ENCODE measurements around the gene FRAT2.
A peak's percentile ranks its signal among the peaks of the same experiment; 100 is the strongest.
"Not testable (repeated sequence)": the region's sequence is repeated elsewhere in the genome, so short reads cannot be mapped to it uniquely, and the experiment has no call there.

Gene FRAT2

DNA sequence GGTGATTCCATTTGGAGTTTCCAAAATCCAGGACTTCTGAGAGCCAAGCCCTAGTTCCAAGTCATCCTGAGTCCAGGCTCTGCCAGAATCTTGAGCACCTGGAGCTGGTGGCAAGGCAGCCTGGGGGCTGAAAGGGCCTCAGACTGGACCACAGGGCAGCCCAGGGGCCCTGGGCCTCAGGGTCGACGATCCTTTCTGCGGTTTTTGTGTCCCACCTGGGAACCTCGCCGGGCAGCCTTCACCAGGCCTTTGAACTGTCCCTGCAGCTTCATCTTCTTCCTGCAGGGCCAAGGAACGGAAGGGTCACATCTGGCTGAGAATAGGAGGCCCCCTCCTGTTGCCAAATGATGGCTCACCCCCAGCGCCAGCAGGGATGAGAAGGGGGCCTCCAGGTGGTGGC lies 22.4 kb upstream of the FRAT2 start:
- DNase-seq (ENCODE audit: low read depth in 2 of 2, low spot score in 1 of 2) = no peak

DNA sequence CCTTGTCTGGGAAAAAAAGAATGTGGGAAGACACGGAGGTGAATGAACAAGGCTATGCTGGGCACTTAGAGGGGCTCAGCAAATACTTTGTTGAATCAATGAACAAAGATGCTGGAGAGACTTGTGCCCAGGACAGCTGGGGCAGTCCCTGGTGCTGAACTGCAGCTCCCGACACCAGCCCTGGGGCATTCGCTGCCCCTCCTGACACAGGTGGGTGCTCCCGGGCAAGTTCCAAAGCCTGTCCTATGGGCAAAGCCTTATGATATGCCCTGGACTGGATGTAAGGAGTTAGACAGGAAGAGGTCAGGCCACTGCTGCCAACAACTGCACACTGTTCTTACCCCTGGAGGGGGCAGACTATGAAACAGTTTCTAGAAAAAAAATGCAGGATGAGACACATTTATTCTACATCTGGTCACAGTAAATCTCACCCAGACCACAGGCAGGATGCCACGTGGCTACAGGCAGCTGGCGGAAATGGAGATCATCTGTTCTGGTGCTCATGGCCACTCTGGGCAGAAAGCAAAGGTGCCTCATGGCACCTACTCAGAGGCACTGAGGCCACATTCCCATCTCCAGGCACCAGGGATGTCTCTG lies 21.9 kb upstream of the FRAT2 start:
- DNase-seq (ENCODE audit: low read depth in 2 of 2, low spot score in 1 of 2) = peak in 1 of 2 donors; percentile 12

DNA sequence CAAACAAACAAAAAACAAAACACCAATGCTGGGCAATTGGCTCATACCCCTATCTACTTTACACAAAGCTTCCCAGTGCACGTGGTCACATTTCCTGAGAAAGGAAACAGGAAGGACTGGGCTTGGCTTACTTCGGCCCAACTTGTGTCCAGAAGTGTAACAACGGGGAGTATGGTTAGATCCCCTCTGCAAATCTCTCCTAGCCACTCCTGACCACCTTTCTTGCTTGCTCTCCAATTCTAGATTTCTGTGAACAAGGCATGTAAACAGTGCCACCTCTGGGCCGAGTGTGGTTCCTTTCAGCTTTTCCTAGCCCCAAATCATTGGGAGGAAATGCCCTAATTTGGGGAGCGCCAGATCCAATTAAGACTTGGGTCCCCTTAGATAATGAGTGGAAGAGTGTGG lies 21.0 kb upstream of the FRAT2 start:
- DNase-seq (ENCODE audit: low read depth in 2 of 2, low spot score in 1 of 2) = no peak

DNA sequence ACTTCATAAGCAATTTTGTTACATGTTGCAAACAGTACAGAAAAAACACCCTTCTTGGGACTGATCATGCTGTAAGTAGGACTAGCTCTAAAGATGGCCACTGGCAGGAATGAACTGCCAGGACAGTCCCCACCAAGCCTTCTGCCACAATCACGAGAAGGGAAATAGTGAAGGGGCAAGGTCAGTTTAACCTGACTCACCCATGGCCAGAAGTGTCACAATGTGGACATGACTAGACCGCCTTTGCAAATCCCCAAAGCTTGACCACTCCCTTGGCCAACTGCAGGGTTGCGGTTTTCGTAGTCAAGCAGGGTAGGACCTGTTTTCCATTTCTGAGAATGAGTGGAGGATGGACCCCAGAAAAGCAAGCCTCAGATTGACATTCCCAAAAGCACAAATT lies 19.4 kb upstream of the FRAT2 start:
- DNase-seq (ENCODE audit: low read depth in 2 of 2, low spot score in 1 of 2) = no peak

DNA sequence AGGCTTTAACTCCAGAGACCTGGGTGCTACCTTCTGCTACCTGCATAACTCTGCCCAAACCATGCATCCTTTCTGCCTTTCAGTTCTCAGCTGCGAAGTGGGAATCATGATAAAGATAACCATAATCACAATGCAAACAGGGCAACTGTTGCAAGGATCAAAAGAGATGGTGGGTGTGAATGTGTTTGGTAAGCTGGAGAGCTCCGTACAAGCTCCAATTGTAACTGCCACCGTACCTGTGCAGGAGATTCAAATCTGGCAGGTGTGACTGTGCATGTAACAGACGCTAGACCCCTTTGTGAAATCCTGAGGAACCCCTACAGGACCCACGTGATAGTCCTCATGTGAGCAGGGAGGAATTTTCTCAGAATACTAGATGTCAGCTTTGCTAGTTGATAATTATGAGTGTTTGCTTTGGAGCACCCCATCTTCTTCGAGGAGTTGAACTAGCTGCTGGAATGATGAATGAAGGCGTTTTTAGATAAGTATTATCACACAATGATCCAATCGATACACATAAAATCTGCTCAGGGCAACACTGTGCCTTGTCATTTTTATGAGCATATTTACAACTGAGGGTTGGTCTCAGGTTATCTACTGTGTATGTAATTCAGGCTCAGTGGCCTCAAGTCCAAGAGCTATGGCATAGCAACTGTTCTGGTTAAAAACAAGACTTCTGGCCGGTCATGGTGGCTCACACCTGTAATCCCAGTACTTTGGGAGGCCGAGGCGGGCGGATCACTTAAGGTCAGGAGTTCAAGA lies 15.4 kb upstream of the FRAT2 start:
- no peak for DNase-seq (ENCODE audit: low read depth in 2 of 2, low spot score in 1 of 2)

DNA sequence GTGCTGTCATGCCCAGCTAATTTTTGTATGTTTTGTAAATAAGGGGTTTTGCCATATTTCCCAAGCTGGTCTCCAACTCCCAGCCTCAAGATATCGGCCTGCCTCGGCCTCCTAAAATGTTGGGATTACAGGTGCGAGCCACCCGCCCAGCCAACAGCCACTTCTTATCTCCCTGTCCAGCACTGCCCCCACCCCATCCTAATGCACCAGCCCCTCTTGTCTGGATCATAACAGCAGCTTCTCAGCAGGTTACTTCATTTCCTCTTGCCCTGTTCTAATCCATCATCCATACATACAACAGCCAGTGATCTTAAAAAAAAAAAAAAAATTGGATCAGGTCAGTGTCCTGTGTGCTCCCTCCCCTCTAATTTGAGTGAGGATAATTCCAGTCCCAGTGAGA lies 12.8 kb upstream of the FRAT2 start:
- DNase-seq (ENCODE audit: low read depth in 2 of 2, low spot score in 1 of 2) = no peak

DNA sequence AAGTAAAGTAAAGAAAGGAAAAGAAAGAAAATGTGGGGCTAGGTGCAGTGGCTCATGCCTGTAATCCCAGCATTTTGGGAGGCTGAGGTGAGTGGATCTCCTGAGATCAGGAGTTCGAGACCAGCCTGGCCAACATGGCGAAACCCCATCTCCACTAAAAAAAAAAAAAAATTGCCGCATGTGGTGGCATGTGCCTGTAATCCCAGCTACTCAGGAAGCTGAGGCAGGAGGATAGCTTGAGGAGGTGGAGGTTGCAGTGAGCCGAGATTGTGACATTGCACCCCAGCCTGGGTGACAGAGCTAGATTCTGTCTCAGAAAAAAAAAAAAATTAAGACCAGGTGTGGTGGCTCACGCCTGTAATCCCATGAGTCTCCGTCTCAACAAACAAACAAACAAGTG lies 9.1 kb upstream of the FRAT2 start:
- DNase-seq (ENCODE audit: low read depth in 2 of 2, low spot score in 1 of 2) = not testable (repeated sequence)

DNA sequence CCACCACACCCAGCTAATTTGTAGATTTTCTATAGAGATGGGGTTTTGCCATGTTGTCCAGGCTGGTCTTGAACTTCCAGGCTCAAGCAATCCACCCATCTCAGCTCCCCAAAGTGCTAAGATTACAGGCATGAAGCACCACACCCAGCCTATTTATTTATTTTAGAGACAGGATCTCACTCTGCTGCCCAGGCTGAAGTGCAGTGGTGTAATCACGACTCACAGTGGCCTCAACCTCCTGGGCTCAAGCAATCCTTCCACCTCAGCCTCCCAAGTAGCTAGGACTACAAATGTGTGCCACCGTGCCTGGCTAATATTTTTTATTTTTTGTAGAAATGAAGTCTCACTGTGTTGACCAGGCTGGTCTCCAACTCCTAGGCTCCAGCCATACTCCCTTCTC lies 6.9 kb upstream of the FRAT2 start:
- no peak for DNase-seq (ENCODE audit: low read depth in 2 of 2, low spot score in 1 of 2)

DNA sequence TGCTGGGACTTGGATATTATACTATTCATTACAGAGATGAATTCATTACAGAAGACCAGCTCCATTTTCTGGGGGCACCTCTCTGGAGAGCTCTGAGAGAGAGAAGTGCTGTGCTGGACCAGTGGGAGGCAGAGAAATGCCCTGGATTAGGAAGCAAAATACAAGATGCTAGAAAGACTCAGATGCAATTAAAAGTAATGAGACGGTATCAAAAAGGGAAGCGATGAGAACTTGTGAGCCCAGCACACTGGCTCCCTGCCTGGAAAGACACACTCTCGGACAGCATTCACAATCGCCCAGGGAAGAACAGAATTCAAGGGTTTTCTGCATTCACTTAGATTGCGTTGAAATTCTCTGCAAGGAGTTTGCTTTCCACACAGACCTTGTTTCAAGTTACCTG lies 3.5 kb upstream of the FRAT2 start:
- no peak for DNase-seq (ENCODE audit: low read depth in 2 of 2, low spot score in 1 of 2)

DNA sequence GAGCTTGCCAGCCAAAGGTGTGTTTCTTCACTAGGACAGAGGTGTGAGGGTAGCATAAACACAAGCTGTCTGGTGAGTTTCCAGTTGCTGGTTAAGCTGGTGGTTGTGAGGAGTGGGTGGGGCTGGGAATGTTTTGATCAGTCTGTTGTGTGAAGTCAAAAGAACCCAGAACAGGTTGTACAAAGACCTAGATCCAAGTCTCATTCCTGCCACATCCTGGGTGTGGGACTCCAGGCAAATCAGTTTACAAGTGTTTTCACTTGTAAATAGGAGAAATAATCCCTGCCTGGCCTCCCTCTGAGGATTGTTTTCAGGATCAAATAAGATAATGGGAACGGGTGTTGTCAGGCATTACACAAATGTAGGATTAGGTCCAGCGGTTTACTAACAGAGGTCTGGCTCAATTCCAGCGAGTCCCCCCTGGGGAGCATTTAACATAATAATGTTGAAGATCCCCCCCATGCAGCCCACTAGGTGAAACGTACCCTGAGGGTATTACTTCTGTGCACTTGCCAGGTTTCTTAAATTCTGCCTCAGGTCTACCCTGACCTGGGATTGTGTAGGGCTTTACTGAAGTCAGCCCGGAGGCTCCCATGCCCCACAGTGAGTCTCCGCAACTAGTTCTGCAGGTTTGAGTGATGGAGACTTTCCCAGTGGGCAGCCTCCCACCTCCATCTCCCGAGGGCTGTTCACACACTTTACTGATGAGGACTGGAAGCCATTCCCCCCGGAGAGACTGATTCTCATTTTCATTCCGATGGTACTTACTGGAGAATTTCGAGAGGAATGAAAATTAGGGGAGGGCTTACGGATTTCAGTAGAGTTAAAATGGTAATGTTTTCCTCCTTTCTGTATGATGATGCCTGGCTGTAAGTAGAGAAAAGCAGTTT lies 2.7 kb upstream of the FRAT2 start:
- no peak for DNase-seq (ENCODE audit: low read depth in 2 of 2, low spot score in 1 of 2)

DNA sequence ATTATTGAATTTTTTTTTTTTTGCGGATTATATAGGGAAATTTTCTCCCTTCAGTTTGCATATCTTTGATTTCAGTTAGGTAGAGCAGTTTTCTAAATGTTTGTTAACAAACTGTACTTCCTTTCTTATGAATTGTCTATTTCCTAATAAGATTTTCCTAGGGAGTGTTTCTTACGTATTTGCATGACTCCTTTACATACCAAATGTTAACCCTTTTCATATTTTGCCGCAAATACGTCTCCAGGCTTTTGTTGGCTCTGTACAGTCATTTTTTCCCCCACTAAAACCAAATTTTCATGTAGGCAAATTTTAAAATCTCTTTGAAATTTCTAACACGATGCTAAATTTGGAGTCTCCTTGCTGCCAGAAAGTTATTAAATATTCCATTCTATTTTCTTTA lies 1.9 kb upstream of the FRAT2 start:
- DNase-seq (ENCODE audit: low read depth in 2 of 2, low spot score in 1 of 2) = no peak

DNA sequence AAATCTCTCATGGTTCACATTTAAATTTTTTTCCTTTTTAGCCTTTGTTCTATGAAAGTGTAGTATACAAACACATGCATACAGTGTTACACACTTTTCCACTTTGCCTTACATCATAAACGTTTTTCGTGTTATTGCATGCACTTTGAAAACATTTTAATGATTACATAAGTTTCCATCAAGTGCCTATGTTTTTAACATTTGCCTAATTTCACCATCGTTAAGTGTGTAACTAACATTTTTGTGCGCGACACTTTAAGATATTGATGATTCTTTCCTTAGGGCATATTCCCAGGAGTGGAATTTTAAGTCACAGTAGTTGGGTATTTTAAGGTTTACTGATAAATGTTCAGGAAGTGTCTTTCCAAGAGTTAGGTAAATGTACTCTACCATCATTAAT lies 1.5 kb upstream of the FRAT2 start:
- DNase-seq (ENCODE audit: low read depth in 2 of 2, low spot score in 1 of 2) = no peak

DNA sequence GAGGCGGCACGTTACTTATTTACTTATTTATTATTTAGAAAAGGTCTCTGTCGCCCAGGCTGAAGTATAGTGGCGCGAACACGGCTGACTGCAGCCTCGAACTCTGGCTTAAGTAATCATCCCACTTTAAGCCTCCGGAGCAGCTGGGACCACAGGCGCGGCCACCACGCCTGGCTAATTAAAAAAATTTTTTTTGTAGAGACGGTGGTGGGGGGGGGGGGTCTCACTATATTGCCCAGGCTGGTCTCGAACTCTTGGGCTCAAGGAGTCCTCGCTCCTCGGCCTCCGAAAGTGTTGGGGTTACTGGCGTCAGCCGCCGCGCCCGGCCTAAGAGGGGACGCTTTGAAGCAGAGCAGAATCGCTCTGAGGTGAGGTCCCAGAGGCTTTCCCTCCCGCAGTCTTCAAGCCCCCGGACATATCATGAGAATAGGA lies 675 bp upstream of the FRAT2 start:
- DNase-seq (ENCODE audit: low read depth in 2 of 2, low spot score in 1 of 2) = no peak

DNA sequence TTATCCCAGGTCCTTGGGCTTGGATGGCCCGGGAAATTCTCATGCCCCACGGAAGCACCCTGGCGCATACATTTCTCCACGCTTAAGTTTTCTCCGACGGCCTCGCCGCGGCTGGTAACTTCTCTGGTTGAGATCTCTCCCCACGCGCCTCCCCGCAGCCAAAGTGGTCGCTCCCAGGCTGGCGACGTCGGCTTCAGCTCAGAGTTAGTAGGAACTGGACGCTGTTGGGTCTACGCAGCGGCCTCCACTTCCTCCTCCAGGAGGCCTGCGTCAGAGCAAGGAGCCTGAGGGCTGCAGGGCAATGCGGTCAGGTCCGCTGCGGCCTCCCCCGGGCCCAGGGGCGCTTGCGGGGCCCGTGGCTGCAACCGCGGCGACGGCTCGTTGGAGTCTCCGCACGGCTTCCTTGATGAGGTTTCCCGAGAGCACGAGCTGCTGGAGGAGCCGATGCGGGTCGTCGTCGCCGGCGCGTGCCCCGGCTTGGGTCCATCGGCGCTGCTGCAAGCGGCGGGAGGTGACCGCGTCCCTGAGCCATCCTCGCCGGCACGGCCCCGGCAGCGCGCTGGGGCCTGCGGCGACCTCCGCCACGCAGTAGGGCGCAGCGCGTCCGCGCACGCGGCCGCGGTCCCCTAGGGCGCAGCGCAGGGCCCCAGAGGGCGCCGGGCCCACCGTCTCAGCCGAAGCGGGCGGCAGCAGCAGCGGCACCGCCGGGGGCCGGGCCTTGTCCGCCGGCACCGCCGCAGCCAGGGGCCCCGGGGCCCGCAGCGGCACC lies 744 bp downstream of the FRAT2 start:
- no peak for DNase-seq (ENCODE audit: low read depth in 2 of 2, low spot score in 1 of 2)

DNA sequence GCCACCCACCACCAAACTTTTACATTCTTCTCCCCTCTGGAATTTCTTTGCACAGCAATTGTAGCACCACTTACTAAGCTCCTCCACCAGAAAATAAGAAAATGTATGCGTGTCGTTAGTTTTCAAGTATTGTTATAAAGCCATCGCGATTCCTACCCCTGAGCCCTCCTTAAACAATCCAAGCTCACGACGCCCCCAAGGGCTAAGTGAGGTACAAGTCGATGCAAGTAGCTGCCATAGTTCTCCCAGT lies 1.3 kb downstream of the FRAT2 start:
- no peak for DNase-seq (ENCODE audit: low read depth in 2 of 2, low spot score in 1 of 2)

DNA sequence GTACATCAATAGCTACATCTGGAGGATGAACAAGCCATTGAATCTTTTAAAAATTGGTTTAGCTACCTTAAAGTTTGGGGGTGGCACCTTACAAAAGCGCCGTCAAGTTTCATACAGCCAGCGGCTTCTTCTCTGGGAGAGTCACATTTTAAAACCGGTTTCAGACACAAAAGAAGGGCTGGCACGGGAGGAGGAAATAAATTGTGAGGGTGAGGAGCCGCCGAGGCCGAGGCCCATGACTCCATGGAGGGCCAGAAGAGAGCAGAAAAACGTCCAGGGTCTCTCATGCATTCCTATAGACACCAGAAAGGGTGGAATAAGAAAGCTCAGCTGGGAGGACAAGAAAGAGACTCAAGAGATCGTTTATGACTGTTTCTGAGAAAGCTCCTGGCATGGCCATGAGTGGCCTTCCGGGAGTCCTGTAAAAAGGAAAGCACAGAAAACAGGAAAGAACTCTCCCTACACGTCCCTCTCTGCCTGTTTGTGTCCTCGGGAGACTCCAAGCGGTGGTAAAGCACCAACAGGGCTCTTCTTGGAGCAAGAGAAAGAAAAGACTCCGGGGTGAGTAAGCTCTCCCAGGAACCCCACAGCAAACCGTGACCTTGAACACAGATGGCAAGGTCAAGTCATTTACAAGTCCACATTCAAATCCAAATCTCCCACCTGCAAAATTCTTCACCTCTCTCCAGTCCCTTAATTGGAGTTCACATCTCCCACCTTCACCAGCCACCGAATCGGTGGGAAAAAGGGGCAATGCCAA lies 1.8 kb downstream of the FRAT2 start:
- DNase-seq (ENCODE audit: low read depth in 2 of 2, low spot score in 1 of 2) = no peak

DNA sequence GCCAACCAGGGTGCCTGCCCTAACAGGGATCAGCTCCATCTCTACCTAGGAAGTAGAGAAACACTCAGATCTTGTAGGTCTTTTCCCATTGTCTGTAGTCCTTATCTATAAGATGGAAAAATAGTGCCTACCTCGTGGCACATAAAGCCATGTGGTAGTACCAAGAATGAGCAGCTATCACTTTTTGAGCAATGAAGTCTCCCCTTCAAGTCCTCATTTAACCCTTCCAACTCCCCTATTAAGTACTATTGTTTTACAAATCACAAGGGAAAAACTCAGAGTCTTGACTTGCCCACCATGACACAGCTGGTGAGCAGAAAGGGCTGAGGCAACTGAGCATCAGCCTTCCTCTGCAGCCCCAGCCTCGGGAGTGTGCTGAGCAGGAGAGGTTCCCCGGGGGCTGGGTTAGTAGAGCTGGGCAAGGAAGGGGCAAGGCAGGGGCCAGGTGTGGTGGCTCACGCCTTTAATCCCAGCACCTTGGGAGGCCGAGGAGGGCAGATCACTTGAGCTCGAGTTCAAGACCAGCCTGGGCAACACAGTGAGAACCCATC lies 3.3 kb downstream of the FRAT2 start:
- no peak for DNase-seq (ENCODE audit: low read depth in 2 of 2, low spot score in 1 of 2)

DNA sequence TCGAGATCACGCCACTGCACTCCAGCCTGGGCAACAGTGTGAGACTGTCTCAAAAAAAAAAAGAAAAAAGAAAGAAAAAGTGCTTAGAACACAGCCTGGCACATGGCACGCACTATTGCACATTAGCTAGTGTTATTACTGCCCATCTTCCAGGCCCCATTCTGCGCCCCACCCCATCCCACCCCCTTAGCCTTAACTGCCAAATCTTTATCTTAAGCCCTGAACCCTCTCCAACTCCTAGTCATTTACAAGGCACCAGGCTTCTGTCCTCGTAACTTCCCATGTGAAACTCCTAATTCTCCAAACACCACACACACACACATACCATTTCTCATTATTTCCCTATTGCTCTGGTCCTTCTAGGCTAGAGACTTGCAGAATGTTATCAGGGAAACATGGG lies 4.8 kb downstream of the FRAT2 start:
- no peak for DNase-seq (ENCODE audit: low read depth in 2 of 2, low spot score in 1 of 2)

DNA sequence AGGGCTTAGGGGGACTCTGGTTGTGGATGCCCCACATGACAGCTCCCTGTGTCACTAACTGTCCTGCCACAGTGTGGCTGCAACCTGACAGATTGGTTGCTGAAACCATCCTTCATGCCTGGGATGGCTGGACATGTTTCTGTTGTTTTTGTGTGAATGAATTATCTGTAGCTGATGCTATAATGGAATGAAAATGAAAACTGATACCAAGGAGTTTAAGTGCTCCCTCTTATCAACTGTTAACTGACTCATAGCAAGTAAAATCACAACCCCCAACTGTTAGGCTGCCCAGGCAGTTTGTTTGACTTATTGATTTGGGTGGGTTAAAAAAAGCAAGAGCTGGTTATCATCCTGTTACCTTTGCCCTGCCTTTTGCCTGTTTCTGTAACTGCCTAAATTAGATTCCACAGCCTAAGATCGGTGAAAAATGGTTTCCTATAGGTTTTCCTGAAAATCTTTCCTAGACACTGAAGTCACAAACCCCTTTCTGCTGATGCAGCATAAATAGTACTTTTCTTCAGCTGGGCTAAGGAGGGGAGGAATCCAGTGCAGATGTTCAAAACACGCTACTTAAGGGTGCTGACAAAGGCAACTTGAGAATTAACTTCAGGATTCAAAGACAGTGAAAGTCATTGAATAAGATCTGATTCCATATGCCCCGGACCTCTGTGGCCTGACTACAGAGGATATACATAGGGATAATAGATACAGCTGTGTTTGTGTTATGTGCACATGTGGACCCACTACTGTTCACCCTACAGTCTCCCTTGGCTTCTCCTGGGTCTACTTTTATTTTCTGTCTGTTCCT lies 5.7 kb downstream of the FRAT2 start:
- DNase-seq (ENCODE audit: low read depth in 2 of 2, low spot score in 1 of 2) = no peak
